ENCODE measurements around the gene ESYT2. TPM values are rescaled to one million over a fixed set of nuclear protein-coding genes. Genes with fewer than 3 reads are reported as not detected.
A peak's percentile ranks its signal among the peaks of the same experiment; 100 is the strongest.

Gene ESYT2
- total and polyA plus RNA-seq, 9 of the 15 experiments (the other 6 are each of a cell fraction or from before 2014, with no cell fraction given): 5.8 to 86.9 (median 64.7) TPM

DNA sequence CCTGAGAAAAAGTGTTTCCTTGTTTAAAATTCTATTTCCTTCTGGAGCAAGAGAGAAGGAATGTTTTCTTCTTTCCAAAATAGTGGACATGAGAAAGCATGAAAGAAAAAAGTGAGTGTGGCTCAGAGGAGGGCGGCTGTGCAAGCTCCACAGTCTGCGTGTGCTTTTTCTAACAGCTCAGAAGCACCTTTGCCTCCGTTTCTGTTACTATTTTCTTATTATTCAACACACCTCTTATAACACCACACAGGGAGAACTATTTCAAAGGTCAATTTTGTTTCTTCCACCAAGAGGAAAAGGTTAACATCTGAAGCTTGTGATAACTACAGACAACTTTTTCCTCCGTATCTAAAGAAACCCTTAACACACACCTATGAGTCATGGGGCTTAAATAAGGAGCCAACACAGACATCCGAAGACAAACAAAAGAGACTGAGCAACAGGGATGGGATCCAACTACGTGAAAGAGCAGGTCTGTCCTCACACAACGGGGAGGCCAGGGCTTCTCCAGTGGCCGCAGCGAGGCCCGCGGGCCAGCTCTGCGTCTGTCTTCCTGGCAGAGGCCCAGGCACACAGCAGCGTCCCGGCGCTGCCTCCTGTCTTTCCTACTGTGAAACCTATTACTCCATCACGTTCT lies 88.5 kb downstream of the ESYT2 start (continued):
- TF ChIP-seq ZBTB5 (IDR thresholded peaks at IDR 0.05): no peak
- TF ChIP-seq ARID1B (IDR thresholded peaks at IDR 0.05): peak; percentile 97
- TF ChIP-seq, protein P1, sequence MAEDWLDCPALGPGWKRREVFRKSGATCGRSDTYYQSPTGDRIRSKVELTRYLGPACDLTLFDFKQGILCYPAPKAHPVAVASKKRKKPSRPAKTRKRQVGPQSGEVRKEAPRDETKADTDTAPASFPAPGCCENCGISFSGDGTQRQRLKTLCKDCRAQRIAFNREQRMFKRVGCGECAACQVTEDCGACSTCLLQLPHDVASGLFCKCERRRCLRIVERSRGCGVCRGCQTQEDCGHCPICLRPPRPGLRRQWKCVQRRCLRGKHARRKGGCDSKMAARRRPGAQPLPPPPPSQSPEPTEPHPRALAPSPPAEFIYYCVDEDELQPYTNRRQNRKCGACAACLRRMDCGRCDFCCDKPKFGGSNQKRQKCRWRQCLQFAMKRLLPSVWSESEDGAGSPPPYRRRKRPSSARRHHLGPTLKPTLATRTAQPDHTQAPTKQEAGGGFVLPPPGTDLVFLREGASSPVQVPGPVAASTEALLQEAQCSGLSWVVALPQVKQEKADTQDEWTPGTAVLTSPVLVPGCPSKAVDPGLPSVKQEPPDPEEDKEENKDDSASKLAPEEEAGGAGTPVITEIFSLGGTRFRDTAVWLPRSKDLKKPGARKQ (CRISPR knock-in tag; IDR thresholded peaks at IDR 0.05): no peak
- no peak for TF ChIP-seq GTF2F1 (IDR thresholded peaks at IDR 0.05; ENCODE audit: low read depth, low read length)
- 0 out of 2 replicates have a peak, but pooled peaks have one; percentile 11 for TF ChIP-seq KHSRP (IDR thresholded peaks at IDR 0.05)
- peak in 1 of 2 experiments; percentile 87; a peak in 1 of 3 replicates for TF ChIP-seq CBX3 (IDR thresholded peaks at IDR 0.05; ENCODE audit: borderline replicate concordance in 1 of 2, low read length in 2 of 2)
- TF ChIP-seq TAF9B (IDR thresholded peaks at IDR 0.05; ENCODE audit: partially characterized antibody): no peak
- TF ChIP-seq TRIM24 (IDR thresholded peaks at IDR 0.05): peak; percentile 81 to 89
- TF ChIP-seq NR2F6 (CRISPR knock-in tag; IDR thresholded peaks at IDR 0.05): no peak
- peak; percentile 89; the same call in 1 of the 2 replicates for TF ChIP-seq POLR2AphosphoS5 (IDR thresholded peaks at IDR 0.05; ENCODE audit: control insufficient read depth, insufficient read depth, low read depth, low read length)
- TF ChIP-seq MEF2A (IDR thresholded peaks at IDR 0.05; ENCODE audit: control insufficient read depth, low read depth, low read length): peak; percentile 92
- TF ChIP-seq, protein P2, sequence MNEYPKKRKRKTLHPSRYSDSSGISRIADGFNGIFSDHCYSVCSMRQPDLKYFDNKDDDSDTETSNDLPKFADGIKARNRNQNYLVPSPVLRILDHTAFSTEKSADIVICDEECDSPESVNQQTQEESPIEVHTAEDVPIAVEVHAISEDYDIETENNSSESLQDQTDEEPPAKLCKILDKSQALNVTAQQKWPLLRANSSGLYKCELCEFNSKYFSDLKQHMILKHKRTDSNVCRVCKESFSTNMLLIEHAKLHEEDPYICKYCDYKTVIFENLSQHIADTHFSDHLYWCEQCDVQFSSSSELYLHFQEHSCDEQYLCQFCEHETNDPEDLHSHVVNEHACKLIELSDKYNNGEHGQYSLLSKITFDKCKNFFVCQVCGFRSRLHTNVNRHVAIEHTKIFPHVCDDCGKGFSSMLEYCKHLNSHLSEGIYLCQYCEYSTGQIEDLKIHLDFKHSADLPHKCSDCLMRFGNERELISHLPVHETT (CRISPR knock-in tag; conservative IDR thresholded peaks at IDR 0.05 in 1 of 2, IDR thresholded peaks at IDR 0.05 in 1 of 2): peak in 1 of 2 experiments; percentile 74; a peak in 1 of 4 replicates
- peak; percentile 94 for TF ChIP-seq NCOR1 (IDR thresholded peaks at IDR 0.05)
- TF ChIP-seq ZNF507 (tag; conservative IDR thresholded peaks at IDR 0.05): no peak
- TF ChIP-seq KDM1A (IDR thresholded peaks at IDR 0.05): peak; percentile 78 to 84
- no peak for TF ChIP-seq DDX20 (tag; IDR thresholded peaks at IDR 0.05; ENCODE audit: low read depth)
- TF ChIP-seq CREM (IDR thresholded peaks at IDR 0.05; ENCODE audit: low read depth): peak; percentile 65
- peak; percentile 71 for TF ChIP-seq MBD2 (IDR thresholded peaks at IDR 0.05; ENCODE audit: borderline replicate concordance, low read depth)
- no peak for TF ChIP-seq ZBED1 (IDR thresholded peaks at IDR 0.05)
- TF ChIP-seq ARHGAP35 (IDR thresholded peaks at IDR 0.05; ENCODE audit: partially characterized antibody): no peak
- peak; percentile 20 for TF ChIP-seq TBP (optimal IDR thresholded peaks at IDR 0.05; ENCODE audit: low read depth, low read length)
- no peak for TF ChIP-seq ZSCAN29 (IDR thresholded peaks at IDR 0.05)
- TF ChIP-seq RCOR1 (IDR thresholded peaks at IDR 0.05; ENCODE audit: borderline replicate concordance in 1 of 2, low read depth in 2 of 2, low read length in 2 of 2): peak in 1 of 2 experiments; percentile 78; a peak in 2 of 4 replicates
- TF ChIP-seq ATF7 (IDR thresholded peaks at IDR 0.05): peak; percentile 27; the same call in 1 of the 2 replicates
- TF ChIP-seq PYGO2 (tag; IDR thresholded peaks at IDR 0.05): no peak
- no peak for TF ChIP-seq ZFPM2 (CRISPR knock-in tag; IDR thresholded peaks at IDR 0.05)

Data from K562 (cell line).